SK-N-MC (cell line): ENCODE measurements around the gene CCSAP.

Source experiments
- EZH2 ChIP-seq: fragments of 200-600 bp; sonication (generic); IDR thresholded peaks from one replicate; pipeline ENCODE4 v1.6.1; 2017; ENCODE audit warnings: antibody characterized with exemption
- FOXP2 ChIP-seq: optimal IDR thresholded peaks from 2 replicates; pipeline ENCODE3; 2011; ENCODE audit warnings: mild to moderate bottlenecking, moderate library complexity; ENCODE audit not compliant: insufficient read depth; ENCODE audit errors: extremely low read length, control extremely low read depth
- POLR2AphosphoS5 ChIP-seq: IDR thresholded peaks from 2 replicates; pipeline ENCODE4 v1.6.1; 2012; ENCODE audit warnings: mild to moderate bottlenecking, low read depth, low read length, borderline replicate concordance

DNA sequence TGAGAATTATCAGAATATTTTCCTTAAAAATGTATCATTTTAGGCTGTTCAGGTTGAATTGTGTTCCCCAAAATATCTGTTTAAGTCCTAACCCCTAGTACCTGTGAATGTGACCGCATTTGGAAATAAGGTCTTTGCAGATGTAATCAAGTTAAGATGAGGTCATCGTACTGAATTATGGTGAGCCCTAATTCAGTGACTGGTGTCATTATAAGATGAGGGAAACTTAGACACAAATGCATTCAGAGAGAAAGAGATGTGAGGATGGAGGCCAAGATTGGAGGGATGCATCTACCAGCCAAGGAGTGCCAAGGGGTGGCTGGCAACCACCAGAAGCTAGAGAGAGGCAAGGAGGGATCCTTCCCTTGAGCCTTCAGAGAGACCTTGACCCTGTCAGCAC, 67.8 kb downstream of the CCSAP start:
- TF ChIP-seq POLR2AphosphoS5 (no peak), EZH2 (no peak), FOXP2 (no peak)
